Stimulated activated CD4-positive, alpha-beta T cell treated with anti-CD3 and anti-CD28 coated beads, Interleukin-15, amount 100 ng/mL, for 48 hours (primary cell): ENCODE results near the gene IRX2.

Experiments used
- DNase-seq, 2 donors: peaks; one replicate each; pipeline ENCODE4 v3.0.0-alpha.2; 2020; ENCODE audit warnings: low read depth in 2 of 2

IRX2 gene

GRCh38 chr5:2697446-2698200 is 53.9 kb downstream of the IRX2 start:
- DNase-seq = no peak

- DNase-seq = no peak
Observed at GRCh38 chr5:2697041-2697440, 54.4 kb downstream of the IRX2 start.
